ENCODE data around the gene RPS24.
"Not testable (repeated sequence)": the region's sequence is repeated elsewhere in the genome, so short reads cannot be mapped to it uniquely, and the experiment has no call there.

Gene RPS24

DNA sequence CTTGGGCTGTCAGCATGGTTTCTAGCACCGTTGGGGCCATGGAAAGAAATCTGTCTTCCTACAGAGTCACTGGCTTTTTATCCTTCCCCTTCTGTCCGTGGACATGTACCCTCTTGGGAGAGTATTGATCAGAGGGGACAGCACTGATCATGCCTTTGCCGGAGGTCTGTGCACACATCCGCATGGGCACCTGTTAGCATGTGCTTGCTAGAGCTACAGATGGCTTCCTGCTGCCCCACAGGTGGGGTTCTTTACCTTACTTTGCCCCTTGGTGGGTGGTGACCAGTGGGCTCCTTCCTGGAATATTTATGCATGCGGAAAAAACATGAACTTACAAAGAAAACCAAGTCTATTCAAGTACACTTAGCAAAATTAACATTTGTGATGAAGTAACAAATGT is 24.9 kb downstream of the RPS24 start:
- DNase-seq = no peak

DNA sequence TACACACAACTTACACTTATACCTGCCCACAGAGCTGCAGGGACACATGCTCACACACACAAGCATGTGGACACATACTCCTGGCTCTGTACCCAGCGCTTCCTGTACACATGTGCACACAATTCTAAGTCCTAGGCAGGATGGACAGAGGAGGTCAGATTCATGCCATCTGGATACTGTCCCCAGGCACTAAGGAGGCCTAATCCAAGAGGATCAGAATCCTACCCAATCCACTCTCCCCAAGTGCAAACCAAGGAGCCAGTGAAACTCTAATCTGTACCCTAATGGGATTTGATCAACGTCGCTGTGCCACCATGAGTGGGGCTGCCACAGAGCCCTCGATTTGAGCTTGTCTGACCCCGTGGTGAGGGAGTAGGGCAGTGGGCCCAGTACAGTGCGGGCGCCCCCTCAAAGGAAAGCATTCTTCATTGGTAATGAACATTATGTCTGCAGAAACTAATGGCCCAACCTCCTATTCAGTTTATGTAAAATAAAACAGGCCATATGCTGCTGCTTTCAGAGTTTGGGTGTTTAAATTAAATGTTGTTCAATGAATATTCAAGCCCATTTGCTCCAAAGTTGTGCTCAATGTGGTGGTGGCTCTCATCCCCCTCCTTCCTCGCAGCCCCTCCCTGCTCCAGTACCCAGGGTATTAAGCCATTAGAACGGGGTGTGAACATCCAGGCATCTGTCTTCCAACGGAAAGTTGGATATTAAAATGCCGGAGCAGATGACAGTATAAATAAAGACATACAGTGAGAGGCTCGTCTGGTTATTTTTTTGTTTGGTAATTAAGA is 26.4 kb downstream of the RPS24 start:
- DNase-seq = no peak

DNA sequence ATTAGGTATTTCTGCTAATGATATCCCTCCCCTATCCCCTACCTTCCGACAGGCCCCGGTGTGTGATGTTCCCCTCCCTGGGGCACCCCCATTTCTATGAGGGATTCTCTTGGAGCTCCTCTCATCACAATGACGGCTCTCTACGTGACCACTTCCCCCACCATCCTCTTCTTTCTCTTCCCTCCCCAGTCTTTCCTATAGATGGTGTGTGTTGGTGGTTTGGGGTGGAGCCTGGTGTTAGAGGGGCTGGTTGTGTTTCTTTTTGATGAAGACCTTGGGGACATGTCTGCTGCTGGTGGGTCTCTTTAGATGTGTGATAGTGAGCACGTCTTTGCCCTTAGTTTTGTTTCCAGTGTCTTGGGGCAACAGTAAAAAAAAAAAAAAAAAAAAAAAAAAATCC is 28.6 kb downstream of the RPS24 start:
- no peak for DNase-seq

DNA sequence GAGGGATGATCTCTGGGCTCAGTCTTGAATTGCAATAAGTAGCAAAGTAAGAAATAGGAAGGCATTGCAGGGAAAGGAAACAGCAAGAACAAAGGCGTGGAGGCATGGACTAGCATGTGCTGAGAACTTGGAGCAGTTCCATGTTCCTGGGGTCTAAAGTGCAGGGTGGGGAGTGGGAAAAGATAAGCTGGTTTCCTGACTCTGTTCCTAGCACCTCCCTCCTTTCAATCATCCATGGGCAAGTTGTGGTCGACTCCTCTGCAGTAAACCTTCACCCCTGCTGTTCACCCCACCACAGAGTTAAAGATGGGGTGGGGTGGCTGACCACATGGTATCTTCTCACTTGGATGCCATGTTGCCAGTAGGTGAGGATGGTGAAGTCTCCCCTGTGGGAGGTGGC is 29.6 kb downstream of the RPS24 start:
- DNase-seq = no peak

DNA sequence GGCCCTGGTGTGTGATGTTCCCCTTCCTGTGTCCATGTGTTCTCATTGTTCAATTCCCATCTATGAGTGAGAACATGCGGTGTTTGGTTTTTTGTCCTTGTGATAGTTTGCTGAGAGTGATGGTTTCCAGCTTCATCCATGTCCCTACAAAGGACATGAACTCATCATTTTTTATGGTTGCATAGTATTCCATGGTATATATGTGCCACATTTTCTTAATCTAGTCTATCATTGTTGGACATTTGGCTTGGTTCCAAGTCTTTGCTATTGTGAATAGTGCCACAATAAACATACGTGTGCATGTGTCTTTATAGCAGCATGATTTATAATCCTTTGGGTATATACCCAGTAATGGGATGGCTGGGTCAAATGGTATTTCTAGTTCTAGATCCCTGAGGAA is 31.3 kb downstream of the RPS24 start:
- not testable (repeated sequence) for DNase-seq

DNA sequence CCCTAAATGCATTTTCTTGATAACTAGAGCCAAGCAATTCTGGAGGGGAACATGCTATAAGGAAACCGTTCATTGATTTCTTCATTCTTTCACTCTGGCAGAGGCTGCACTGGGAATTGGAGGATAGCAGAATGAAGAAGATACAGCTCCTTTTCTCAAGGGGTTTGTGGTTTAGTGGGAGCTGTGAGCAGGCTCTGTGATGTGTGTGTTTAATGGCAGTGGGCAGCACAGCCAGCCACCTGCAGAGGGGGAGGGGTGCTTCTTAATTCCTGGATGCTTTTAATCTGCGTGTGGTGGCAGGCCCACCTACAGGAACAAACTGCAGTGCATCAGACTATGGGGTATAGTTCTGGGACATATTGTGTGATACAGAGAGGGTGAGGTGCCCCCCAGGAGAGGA is 31.9 kb downstream of the RPS24 start:
- DNase-seq = no peak

DNA sequence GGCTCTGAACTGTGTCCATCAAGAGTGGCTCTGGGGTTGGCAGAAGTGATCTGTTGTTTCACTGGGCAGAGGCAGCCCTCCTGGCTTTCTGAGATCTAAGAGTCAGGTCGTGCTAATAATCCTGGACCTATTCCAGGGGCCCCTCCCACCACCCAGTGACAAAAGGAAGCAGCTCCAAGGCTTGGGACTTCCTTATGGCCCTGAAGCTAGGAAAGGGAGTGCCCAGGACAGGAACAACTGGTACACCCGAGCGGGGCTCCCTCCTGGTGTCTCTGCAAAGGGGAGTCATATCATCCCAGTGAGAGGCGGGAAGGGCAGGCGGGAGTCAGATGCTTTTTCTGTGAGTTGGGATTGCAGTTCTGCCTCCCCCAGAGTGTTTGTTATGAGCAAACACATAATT is 32.3 kb downstream of the RPS24 start:
- DNase-seq = no peak

DNA sequence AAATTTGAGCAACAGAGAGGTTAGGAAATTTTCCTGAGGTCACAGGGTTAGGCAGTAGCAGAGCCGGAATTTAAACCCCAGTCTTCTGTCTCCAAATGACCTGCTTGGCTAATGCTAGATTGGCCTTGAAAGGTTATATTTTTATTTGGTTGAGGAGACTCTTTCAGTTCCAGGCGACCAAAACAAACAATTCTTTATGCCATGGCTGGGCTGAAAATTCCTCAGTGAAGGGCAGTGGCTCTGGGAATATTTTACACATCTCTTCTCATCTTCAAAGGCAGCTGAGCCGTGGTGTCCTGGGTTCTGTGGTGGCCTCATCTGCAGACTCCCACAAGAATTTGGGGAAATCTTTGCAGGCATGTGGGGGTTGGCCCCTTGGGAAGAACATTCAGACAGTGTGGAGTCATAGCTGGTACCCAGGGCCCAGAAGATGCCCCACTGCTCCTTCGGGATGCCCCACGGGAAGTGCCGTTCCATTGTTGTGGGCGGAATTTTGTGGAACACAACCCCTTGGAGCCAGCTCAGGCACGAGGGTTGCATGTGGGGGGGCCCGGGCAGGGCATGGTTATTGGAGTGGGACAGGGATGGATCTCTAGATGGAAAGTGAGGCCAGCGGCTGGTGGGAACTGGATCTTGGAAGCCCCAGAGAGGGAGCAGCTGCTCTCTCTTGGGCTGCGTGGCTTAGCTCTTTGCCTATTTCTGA is 33.2 kb downstream of the RPS24 start:
- no peak for DNase-seq

DNA sequence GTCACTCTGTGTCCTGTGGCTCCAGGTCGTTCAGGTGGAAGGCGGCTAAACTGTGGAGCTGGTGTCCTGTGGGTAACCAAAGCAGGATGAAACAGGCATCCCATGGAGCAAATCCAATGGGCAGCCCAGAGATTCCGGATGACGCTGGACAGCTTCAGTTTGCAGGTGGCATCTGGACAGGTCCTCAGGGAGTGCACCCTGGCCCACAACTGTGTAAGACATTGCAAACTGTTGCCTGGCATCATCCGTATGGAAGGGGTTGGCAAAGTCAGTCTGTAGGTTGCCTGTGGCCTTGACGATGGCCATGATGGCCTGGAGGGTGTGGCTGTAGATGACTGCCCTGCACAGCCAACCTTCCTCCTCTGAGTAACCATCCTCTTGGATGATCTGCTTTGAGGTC is 35.5 kb downstream of the RPS24 start:
- no peak for DNase-seq

DNA sequence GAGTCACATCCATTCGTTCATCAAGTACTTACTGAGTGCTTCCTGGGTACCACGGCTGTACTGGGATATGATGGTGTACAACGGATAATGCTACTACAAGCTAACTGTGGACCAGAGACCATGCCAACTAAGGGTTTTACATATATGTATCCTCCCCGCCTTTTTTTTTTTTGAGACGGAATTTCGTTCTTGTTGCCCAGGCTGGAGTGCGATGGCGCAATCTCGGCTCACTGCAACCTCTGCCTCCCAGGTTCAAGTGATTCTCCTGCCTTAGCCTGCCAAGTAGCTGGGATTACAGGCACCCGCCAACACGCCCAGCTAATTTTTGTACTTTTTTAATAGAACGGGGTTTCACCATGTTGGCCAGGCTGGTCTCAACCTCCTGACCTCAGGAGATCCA is 36.4 kb downstream of the RPS24 start:
- DNase-seq = not testable (repeated sequence)

DNA sequence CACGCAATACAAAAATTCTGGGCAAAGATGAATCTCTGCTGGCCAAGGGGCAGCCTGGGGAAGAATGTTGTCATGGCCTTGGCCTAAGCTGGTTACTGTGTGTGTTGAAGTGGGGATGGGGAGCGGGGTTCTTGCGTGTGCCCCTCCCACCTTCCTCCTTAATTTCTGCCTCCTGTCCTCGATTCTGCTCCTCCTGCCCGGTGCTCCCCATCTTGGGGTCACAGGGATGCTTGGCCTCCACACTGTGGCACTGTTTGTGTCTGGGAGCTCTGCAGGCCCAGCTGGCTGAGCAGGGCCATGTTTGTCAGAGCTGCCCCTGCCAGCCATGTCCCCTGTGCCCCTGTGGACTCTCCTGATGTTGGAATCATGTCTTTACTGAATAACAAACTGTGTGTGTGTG is 37.1 kb downstream of the RPS24 start:
- no peak for DNase-seq

DNA sequence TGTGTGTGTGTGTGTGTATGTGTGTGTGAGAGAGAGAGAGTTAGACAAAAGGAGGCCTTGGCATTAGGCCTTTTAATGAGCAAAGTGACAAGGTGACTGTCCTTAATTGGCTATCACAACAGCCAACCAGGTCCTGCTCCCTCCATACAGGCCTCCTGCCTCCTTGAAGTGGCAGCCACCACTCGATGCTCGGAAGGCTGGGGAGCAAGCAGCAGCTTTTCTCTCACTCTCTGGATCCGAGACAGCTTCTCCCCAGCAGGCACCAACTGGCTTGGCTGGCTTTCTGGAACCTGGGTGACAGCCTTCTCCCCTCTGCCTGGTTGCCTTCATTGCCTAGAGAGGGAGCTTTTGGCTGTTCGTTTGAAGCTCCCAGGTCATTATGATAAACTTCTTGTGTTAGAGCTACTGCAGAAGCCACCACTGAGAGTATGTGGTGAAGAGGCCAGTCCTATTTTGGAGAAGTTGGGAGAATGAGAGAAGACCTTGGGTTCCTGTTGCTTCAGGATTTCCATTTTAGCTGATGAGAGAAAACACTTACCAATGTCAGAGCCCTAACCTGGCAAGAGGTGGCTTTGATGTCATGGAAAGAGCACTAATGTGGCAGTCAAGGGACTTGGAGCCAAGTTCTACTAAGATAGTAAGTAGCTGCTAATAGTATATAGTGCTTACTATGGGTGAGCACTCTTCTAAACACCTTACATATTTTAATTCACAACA is 37.6 kb downstream of the RPS24 start:
- no peak for DNase-seq

DNA sequence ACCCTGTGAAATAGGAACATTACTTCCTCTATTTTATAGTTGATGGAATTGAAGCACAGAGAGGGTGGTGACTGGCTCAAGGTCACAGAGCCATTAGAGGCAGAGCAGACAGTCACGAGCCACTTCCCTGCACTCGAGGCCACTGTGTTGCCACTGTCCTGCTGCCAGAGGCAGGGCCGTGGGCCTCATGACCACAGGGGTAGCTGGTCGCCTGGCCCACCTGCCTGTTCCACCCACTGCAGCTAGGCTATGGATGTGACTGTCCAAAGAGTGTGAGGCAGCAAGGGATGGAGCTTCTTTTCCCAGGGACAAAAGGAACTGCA is 38.2 kb downstream of the RPS24 start:
- DNase-seq = no peak

DNA sequence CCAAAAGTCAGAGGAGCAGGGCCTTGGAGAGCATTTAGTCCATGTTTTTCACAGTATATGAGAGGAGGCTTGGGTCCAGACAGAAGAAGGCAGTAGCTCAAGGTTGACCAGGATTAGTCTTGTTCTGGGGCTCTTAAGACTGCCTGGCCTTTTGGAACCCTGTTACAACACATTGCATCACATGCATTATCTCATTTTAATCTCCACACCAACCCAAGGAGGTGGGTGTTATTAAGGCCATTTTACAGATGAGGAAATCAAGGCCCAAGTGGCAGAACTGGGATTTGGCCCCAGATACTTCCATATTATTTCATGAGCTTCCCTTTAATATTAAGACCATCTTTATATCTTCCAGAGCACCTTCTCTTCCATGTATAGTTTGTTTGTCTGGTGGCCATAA is 38.8 kb downstream of the RPS24 start:
- DNase-seq = no peak

DNA sequence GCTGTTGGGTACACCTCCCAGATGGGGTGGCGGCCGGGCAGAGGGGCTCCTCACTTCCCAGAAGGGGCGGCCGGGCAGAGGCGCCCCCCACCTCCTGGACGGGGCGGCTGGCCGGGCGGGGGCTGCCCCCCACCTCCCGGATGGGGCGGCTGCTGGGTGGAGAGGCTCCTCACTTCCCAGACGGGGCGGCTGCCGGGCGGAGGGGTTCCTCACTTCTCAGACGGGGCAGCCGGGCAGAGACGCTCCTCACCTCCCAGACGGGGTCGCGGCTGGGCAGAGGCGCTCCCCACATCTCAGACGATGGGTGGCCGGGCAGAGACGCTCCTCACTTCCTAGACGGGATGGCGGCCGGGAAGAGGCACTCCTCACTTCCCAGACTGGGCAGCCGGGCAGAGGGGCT is 42.1 kb downstream of the RPS24 start:
- DNase-seq = not testable (repeated sequence)

DNA sequence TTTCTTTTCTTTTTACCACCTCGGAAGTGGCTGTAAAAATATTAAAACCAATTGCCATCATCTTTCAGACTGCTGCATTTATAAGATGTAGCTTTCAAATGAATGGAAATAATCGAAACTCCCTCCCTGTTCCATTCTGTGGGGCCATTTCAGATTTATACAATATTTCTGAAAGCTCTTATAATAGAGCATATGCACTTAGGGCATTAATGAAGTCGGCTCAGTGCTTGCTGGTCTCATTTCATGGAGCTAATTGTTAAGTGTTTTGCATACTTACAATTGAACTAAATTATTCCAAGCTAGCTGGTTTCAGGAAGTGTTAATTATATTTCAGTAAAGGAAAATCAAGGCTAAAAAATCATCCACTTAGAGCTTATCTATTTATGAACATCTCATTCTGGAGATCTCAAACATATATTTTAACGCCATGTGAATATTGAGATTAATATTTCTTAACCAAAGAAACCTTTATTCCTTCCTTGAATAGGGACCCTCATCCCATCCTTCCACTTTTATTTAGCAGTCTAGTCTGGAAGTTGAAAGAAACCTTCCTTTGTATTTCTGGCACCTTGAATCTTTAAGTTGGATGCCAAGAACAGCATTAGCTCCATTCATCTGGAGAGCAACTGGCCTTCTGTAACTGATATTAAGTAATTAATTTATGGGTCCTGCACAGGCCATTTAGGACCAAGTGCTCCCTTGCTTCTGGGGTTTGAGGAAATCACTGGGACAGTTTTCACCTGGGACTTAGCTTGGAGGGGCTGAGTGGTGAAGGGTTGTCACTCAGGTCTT is 45.1 kb downstream of the RPS24 start:
- DNase-seq = no peak

DNA sequence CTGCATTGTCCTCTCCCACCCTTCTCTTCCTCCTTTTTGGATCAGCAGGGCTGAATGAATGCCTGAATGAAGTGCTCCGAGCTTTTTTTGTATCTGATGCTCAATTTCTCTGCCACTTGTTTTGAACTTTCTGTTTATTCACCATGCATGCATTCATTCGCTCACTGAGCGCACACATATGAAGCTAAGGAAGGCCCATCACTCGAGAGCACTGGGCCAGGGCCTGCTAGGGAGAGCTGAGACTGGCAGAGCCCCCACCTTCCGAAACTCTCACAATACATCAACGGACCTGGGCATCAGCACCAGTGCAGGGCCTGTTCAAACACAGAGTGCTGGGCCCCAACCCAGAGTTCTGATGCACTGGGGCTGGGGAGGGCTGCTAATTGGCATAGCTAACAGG is 45.7 kb downstream of the RPS24 start:
- DNase-seq = no peak

DNA sequence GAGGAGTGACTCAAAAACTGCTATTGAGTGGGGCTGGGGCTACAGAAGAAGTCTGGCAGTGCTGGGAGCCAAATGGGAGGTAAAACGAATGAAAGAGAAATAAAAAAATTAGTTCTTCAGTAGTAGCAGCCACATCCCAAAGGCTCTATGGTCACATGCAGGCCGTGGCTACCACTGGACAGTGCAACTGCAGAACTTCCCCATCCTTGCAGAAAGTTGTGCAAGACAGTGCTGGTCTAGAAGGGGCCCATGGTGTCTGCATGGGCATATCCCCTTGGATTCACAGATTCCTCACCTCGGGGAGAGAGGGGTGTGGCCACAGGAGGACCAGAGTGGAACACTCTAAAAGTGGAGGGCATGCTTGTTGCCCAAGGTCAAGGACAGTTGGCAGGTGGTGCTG is 47.6 kb downstream of the RPS24 start:
- DNase-seq = no peak

DNA sequence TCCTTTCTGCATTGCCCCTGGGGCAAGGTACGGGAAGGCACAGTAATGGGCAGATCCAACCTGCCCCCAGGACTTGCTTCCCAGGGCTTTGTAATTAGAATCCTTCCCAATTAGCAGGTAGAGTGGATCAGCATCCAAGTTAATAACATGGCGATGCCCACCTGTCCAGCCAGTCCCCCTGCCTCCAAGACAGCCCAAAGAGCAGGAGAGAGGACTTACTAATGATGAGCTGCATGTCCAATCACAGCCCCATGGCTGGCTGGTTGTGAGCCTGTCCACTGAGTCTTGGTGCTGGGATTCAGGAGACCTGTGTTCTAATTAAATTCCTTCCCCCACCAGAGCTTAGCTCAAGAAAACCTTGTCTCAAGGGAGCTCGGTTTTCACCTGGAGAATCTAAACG is 49.0 kb downstream of the RPS24 start:
- DNase-seq = no peak

Data from bone marrow (tissue), 2 donors.